Neural cell (in vitro differentiated cells): Measurements from ENCODE around the gene HIP1R.

Experiments used
- CTCF ChIP-seq: fragments of 450-650 bp; IDR thresholded peaks from 2 replicates; pipeline ENCODE4 v1.5.1; 2014; ENCODE audit warnings: antibody characterized with exemption, mild to moderate bottlenecking, moderate library complexity; ENCODE audit not compliant: poor library complexity, severe bottlenecking
- EP300 ChIP-seq: fragments of 450-650 bp; conservative IDR thresholded peaks from 2 replicates; pipeline ENCODE4 v1.6.1; 2014; ENCODE audit warnings: antibody characterized with exemption, mild to moderate bottlenecking, moderate library complexity; ENCODE audit not compliant: poor library complexity, severe bottlenecking
- EZH2 ChIP-seq: fragments of 200-600, 300-800 bp; shearing (Covaris generic), sonication (generic); IDR thresholded peaks from 2 replicates; pipeline ENCODE4 v1.6.1; 2014; ENCODE audit warnings: antibody characterized with exemption, low read length, borderline replicate concordance, mild to moderate bottlenecking; ENCODE audit not compliant: insufficient read depth, poor library complexity, severe bottlenecking
- MXI1 ChIP-seq: fragments of 450-650 bp; conservative IDR thresholded peaks from 2 replicates; pipeline ENCODE4 v1.6.1; 2014; ENCODE audit warnings: antibody characterized with exemption, mild to moderate bottlenecking; ENCODE audit not compliant: poor library complexity, severe bottlenecking
- POLR2AphosphoS5 ChIP-seq: IDR thresholded peaks from 2 replicates; pipeline ENCODE4 v1.6.1; 2012
- REST ChIP-seq: IDR thresholded peaks from 2 replicates; pipeline ENCODE4 v1.6.1; 2012; ENCODE audit warnings: borderline replicate concordance
- SMC3 ChIP-seq: fragments of 450-650 bp; conservative IDR thresholded peaks from 2 replicates; pipeline ENCODE4 v1.6.1; 2014; ENCODE audit warnings: antibody characterized with exemption, mild to moderate bottlenecking, moderate library complexity; ENCODE audit not compliant: poor library complexity
- TAF1 ChIP-seq: IDR thresholded peaks from 2 replicates; pipeline ENCODE4 v1.6.1; 2012; ENCODE audit warnings: low read depth

GRCh38 chr12:122902854-122903692 lies 67.8 kb downstream of the HIP1R start:
- TF ChIP-seq EP300, result no peak
- TF ChIP-seq CTCF, result no peak
- TF ChIP-seq TAF1, result no peak
- no peak for TF ChIP-seq SMC3
- no peak for TF ChIP-seq REST
- no peak for TF ChIP-seq POLR2AphosphoS5
- TF ChIP-seq EZH2, result no peak
- no peak for TF ChIP-seq MXI1
